CD14-positive monocyte (primary cell): ENCODE measurements around the gene UBE2U. TPM values are rescaled to one million over a fixed set of nuclear protein-coding genes. Genes with fewer than 3 reads are reported as not detected.

ENCODE experiments used
- DNase-seq, 3 donors: peaks; one replicate each; pipeline ENCODE4 v3.0.0-alpha.2; 2011 to 2022
- H2AFZ ChIP-seq: 2 replicates; pipeline ENCODE4 v1.6.0; 2012; ENCODE audit warnings: mild to moderate bottlenecking, low read depth, low read length, inconsistent platforms; ENCODE audit not compliant: insufficient read depth, poor library complexity, severe bottlenecking
- H3K27ac ChIP-seq, 2 donors: 1 replicate in 1 of 2; 2 replicates in 1 of 2; pipeline ENCODE4 v1.5.1; 2012 to 2013; ENCODE audit warnings: low read length in 2 of 2, control low read depth in 1 of 2, inconsistent platforms in 1 of 2, low read depth in 1 of 2, mild to moderate bottlenecking in 1 of 2
- H3K27me3 ChIP-seq, 2 donors: one replicate each; pipeline versions ENCODE4 v1.6.0 to v1.6.1; 2011 to 2013; ENCODE audit warnings: low read length in 2 of 2; ENCODE audit not compliant: control insufficient read depth in 2 of 2, insufficient read depth in 2 of 2
- H3K36me3 ChIP-seq, 2 donors: replicated peaks in 1 of 2; 1 replicate in 1 of 2; 2 replicates in 1 of 2; pipeline versions ENCODE4 v1.5.1 to v1.6.1; 2012 to 2013; ENCODE audit warnings: low read length in 2 of 2, control low read depth in 1 of 2, inconsistent platforms in 1 of 2, mild to moderate bottlenecking in 1 of 2; ENCODE audit not compliant: insufficient read depth in 2 of 2, control insufficient read depth in 1 of 2
- H3K4me1 ChIP-seq, 2 donors: 1 replicate in 1 of 2; 2 replicates in 1 of 2; pipeline versions ENCODE4 v1.5.1 to v1.6.1; 2012 to 2013; ENCODE audit warnings: low read length in 2 of 2, control low read depth in 1 of 2, inconsistent platforms in 1 of 2, mild to moderate bottlenecking in 1 of 2, moderate library complexity in 1 of 2; ENCODE audit not compliant: insufficient read depth in 2 of 2, control insufficient read depth in 1 of 2
- H3K4me2 ChIP-seq: replicated peaks from 2 replicates; pipeline ENCODE3; 2012; ENCODE audit warnings: low read length, moderate library complexity, mild to moderate bottlenecking; ENCODE audit not compliant: poor library complexity, severe bottlenecking; ENCODE audit errors: extremely low read depth
- H3K4me3 ChIP-seq, 3 experiments: fragments of 200-600 bp in 1 of 3; sonication (generic) in 1 of 3; replicated peaks in 1 of 3; 1 replicate in 2 of 3; 2 replicates in 1 of 3; pipeline ENCODE4 v1.5.1; 2011 to 2013; ENCODE audit warnings: low read length in 3 of 3, mild to moderate bottlenecking in 3 of 3, control low read depth in 2 of 3, low read depth in 2 of 3, inconsistent platforms in 1 of 3, moderate library complexity in 1 of 3
- H3K79me2 ChIP-seq: 2 replicates; pipeline ENCODE4 v1.6.0; 2012; ENCODE audit warnings: mild to moderate bottlenecking, control low read depth, inconsistent platforms, low read length, moderate library complexity; ENCODE audit not compliant: insufficient read depth
- H3K9ac ChIP-seq: 2 replicates; pipeline ENCODE4 v1.6.0; 2017; ENCODE audit warnings: low read length, mild to moderate bottlenecking; ENCODE audit not compliant: insufficient read depth, poor library complexity, severe bottlenecking
- H3K9me3 ChIP-seq, 2 donors: replicated peaks in 1 of 2; 1 replicate in 1 of 2; 2 replicates in 1 of 2; pipeline versions ENCODE4 v1.5.1 to v1.6.1; 2012 to 2013; ENCODE audit warnings: low read length in 2 of 2, control low read depth in 1 of 2; ENCODE audit not compliant: control insufficient read depth in 1 of 2, insufficient read depth in 1 of 2
- H4K20me1 ChIP-seq: 2 replicates; pipeline ENCODE4 v1.6.0; 2012; ENCODE audit warnings: mild to moderate bottlenecking, low read length, control low read depth, moderate library complexity; ENCODE audit not compliant: insufficient read depth
- H3K27ac Mint-ChIP-seq, 7 donors: one replicate each; pipeline ENCODE4 v1.8.0; 2020; ENCODE audit warnings: mild to moderate bottlenecking in 7 of 7, mixed read lengths in 7 of 7, moderate library complexity in 6 of 7, inconsistent platforms in 2 of 7
- H3K27me3 Mint-ChIP-seq, 3 donors: one replicate each; pipeline ENCODE4 v1.8.0; 2021 to 2022; ENCODE audit warnings: low read depth in 3 of 3, mild to moderate bottlenecking in 3 of 3, mixed read lengths in 3 of 3, moderate library complexity in 3 of 3, inconsistent platforms in 1 of 3
- H3K36me3 Mint-ChIP-seq, 2 donors: one replicate each; pipeline ENCODE4 v1.8.0; 2020; ENCODE audit warnings: mixed read lengths in 2 of 2, inconsistent platforms in 1 of 2, mild to moderate bottlenecking in 1 of 2
- H3K4me1 Mint-ChIP-seq: one replicate; pipeline ENCODE4 v1.8.0; 2020; ENCODE audit warnings: mild to moderate bottlenecking, mixed read lengths
- H3K4me3 Mint-ChIP-seq, 2 donors: one replicate each; pipeline ENCODE4 v1.8.0; 2020; ENCODE audit warnings: mild to moderate bottlenecking in 2 of 2, mixed read lengths in 2 of 2, moderate library complexity in 1 of 2
- H3K9me3 Mint-ChIP-seq, 7 donors: one replicate each; pipeline ENCODE4 v1.8.0; 2020 to 2022; ENCODE audit warnings: mixed read lengths in 7 of 7, mild to moderate bottlenecking in 6 of 7, moderate library complexity in 6 of 7, inconsistent platforms in 2 of 7
- WGBS: methylation state at CpG from one replicate; pipeline ENCODE4 v1.1.5; 2013; ENCODE audit warnings: missing lambda C conversion rate; ENCODE audit not compliant: insufficient coverage; 5-methylcytosine and 5-hydroxymethylcytosine counted together
- intact Hi-C, 2 donors: fragments of 100-400 bp; cut with micrococcal nuclease; formaldehyde crosslinking; loops; one replicate each; pipeline versions ENCODE4 v1.15.0 to v1.15.1; 2023
- polyA plus RNA-seq, 3 donors: library from polyadenylated mRNA; depleted of rRNA in 1 of 3; unstranded in 2 of 3; stranded (reverse) in 1 of 3; fragments of 300-500 nt in 2 of 3; fragments of >200 nt in 1 of 3; fragmentation: Illumina TruSeq in 2 of 3; gene quantifications; 1 replicate in 2 of 3; 2 replicates in 1 of 3; pipeline ENCODE4 v1.2.3, GENCODE V29; 2012 to 2021
- TF ChIP-seq, protein P1 (sequence below): fragments of 200-600 bp; IDR thresholded peaks from one replicate; pipeline ENCODE4 v1.8.0; 2022; ENCODE audit warnings: antibody characterized with exemption, mild to moderate bottlenecking

The UBE2U gene
- polyA plus RNA-seq, 3 donors = not detected

DNA sequence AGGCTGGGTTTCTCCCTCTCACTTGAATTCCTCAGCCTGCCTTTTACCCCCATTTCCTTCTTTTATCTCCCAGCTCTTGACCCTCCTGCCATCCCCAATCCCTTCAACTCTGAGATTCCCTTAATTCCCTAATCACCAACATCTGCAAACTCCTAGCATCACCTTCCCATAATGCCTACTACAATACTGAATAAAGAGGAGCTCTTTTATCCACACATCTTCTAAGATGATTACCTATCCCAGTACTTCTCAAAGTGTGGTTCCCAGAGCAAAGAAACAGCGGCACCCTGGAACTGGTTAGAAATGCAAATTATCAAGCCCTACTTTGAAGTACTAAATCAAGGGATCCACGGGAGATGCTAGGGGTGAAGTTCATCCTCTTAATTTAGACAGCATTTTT lies 21.2 kb upstream of the UBE2U start:
- H3K4me2 ChIP-seq = no peak overlapping the region
- no peak overlapping the region for H2AFZ ChIP-seq
- Mint-ChIP-seq H3K27me3 (peaks cover 0 to 4% (median 0%) of the 10 kb centered on the region in 3 donors), H3K27ac (no peak overlapping the region), H3K36me3 (no peaks in the 10 kb centered on the region), H3K9me3 (no peaks in the 10 kb centered on the region), H3K4me3 (peak overlapping the region in 1 of 2 donors; percentile 19), H3K4me1 (no peaks in the 10 kb centered on the region)
- H3K9ac ChIP-seq = no peak overlapping the region
- H4K20me1 ChIP-seq = no peaks in the 10 kb centered on the region
- H3K79me2 ChIP-seq = no peaks in the 10 kb centered on the region
- TF ChIP-seq, protein P1, sequence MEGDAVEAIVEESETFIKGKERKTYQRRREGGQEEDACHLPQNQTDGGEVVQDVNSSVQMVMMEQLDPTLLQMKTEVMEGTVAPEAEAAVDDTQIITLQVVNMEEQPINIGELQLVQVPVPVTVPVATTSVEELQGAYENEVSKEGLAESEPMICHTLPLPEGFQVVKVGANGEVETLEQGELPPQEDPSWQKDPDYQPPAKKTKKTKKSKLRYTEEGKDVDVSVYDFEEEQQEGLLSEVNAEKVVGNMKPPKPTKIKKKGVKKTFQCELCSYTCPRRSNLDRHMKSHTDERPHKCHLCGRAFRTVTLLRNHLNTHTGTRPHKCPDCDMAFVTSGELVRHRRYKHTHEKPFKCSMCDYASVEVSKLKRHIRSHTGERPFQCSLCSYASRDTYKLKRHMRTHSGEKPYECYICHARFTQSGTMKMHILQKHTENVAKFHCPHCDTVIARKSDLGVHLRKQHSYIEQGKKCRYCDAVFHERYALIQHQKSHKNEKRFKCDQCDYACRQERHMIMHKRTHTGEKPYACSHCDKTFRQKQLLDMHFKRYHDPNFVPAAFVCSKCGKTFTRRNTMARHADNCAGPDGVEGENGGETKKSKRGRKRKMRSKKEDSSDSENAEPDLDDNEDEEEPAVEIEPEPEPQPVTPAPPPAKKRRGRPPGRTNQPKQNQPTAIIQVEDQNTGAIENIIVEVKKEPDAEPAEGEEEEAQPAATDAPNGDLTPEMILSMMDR = no peak
- H3K27ac ChIP-seq = no peak overlapping the region
- no peaks in the 10 kb centered on the region for H3K36me3 ChIP-seq
- H3K4me3 ChIP-seq = no peak overlapping the region
- intact Hi-C loops = no loop called here
- H3K27me3 ChIP-seq = no peaks in the 10 kb centered on the region
- H3K4me1 ChIP-seq = no peaks in the 10 kb centered on the region
- 100% methylated on average over 1 of the region's 2 CpGs for WGBS
- no peaks in the 10 kb centered on the region for H3K9me3 ChIP-seq
- no peak for DNase-seq

DNA sequence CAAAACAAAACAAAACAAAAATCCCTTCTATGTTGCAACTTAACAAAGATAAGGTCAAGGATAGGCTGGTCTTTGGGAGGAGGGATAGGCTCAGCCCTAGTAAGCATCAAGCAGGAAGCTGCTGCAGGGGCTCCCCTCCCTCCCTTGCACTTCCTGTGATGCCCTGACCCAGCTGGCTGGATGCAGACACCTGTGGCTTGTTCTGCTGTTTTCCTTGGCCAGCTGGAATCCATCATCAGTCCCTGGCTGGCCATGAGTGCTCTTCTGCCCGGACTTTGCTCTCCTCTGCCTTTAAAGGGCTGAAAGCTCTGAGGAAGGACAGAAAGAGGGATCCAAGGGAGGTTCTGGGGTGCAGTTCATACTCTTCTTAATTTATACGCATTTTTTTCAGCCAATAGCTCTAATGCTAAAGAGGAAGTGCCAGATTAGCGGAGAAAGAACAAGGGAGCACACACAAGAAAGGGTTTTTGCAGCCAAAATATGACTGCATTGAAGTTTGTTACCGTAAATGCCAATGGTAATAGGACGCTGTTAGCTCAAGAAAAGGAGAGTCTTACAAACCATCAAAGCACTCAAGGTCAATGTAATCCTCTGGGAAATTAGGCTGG lies 19.9 kb upstream of the UBE2U start:
- no CpG with 5 or more reads among the region's 5 CpGs for WGBS
- H3K27me3 ChIP-seq = no peaks in the 10 kb centered on the region
- DNase-seq = no peak

More for the DNA sequence above, 19.9 kb upstream of the UBE2U start:
- Mint-ChIP-seq H3K4me1 (no peaks in the 10 kb centered on the region), H3K36me3 (no peaks in the 10 kb centered on the region), H3K4me3 (no peak overlapping the region), H3K27me3 (peaks cover 0 to 4% (median 2%) of the 10 kb centered on the region in 3 donors), H3K27ac (peak overlapping the region in 3 of 7 donors; percentile 36 to 66 (median 46)), H3K9me3 (peaks cover 0 to 3% (median 0%) of the 10 kb centered on the region in 7 donors)
- no peak overlapping the region for H2AFZ ChIP-seq
- H3K36me3 ChIP-seq = no peaks in the 10 kb centered on the region
- H3K27ac ChIP-seq = no peak overlapping the region
- H3K4me2 ChIP-seq = no peak overlapping the region
- no peak overlapping the region for H3K4me3 ChIP-seq
- H4K20me1 ChIP-seq = no peaks in the 10 kb centered on the region
- H3K9ac ChIP-seq = no peak overlapping the region
- TF ChIP-seq, protein P1 = no peak
- H3K4me1 ChIP-seq = no peaks in the 10 kb centered on the region
- no peaks in the 10 kb centered on the region for H3K9me3 ChIP-seq
- H3K79me2 ChIP-seq = no peaks in the 10 kb centered on the region
- intact Hi-C loops = no loop called here
